Endothelial cell of umbilical vein (primary cell): ENCODE results near the gene KPNB1. TPM values are rescaled to one million over a fixed set of nuclear protein-coding genes. Genes with fewer than 3 reads are reported as not detected.

ENCODE experiments used
- BruUV-seq: library from RNA; stranded (reverse); fragments of 400-500 nt; replicated peaks from 2 replicates; lab custom pipeline; 2021; lab: Mats Ljungman, UMichigan
- CTCF ChIA-PET: fragments of 300-600, 350-600 bp; sonication (Branson Sonifier 250); formaldehyde crosslinking; loops from one replicate; lab custom pipeline; 2021; ENCODE audit warnings: antibody characterized with exemption, inconsistent platforms; lab: Charles Lee
- POLR2A ChIA-PET: fragments of 300-600, 350-600 bp; sonication (Branson Sonifier 250); formaldehyde crosslinking; loops from one replicate; lab custom pipeline; 2021; ENCODE audit warnings: antibody characterized with exemption, inconsistent platforms; lab: Charles Lee
- DNase-seq: peaks from one replicate; pipeline ENCODE4 v3.0.0-alpha.2; 2011; ENCODE audit warnings: low read depth, low spot score
- FAIRE-seq: peaks from 2 replicates; lab custom pipeline; 2011; peaks lifted over from hg19 to GRCh38; lab: Jason Lieb, UNC
- H2AFZ ChIP-seq: 2 replicates; pipeline ENCODE4 v1.6.0; 2012; ENCODE audit warnings: low read depth, low read length, control low read depth, inconsistent platforms
- H3K27ac ChIP-seq: 2 replicates; pipeline ENCODE4 v1.5.1; 2011; ENCODE audit warnings: low read depth, mild to moderate bottlenecking, control low read depth, low read length, moderate library complexity; ENCODE audit not compliant: insufficient read depth
- H3K27me3 ChIP-seq, 2 experiments: 2 replicates each; pipeline versions ENCODE4 v1.6.0 to v1.6.1; 2011; ENCODE audit warnings: low read length in 2 of 2, mixed read lengths in 1 of 2; ENCODE audit not compliant: control insufficient read depth in 2 of 2, insufficient read depth in 2 of 2
- H3K36me3 ChIP-seq, 2 experiments: 2 replicates in 1 of 2; 3 replicates in 1 of 2; pipeline ENCODE4 v1.5.1; 2011; ENCODE audit warnings: low read length in 2 of 2, mild to moderate bottlenecking in 1 of 2, moderate library complexity in 1 of 2; ENCODE audit not compliant: control insufficient read depth in 2 of 2, insufficient read depth in 2 of 2; ENCODE audit errors: extremely low read depth in 1 of 2
- H3K4me1 ChIP-seq: 3 replicates; pipeline ENCODE4 v1.5.1; 2011; ENCODE audit warnings: mild to moderate bottlenecking, low read length; ENCODE audit not compliant: control insufficient read depth, insufficient read depth; ENCODE audit errors: extremely low read depth
- H3K4me2 ChIP-seq: 2 replicates; pipeline ENCODE4 v1.6.1; 2011; ENCODE audit warnings: low read length, control low read depth, mixed read lengths; ENCODE audit not compliant: insufficient read depth
- H3K4me3 ChIP-seq, 3 experiments: fragments of 200-600 bp in 1 of 3; sonication (generic), shearing (Covaris generic) in 1 of 3; replicated peaks in 1 of 3; 2 replicates each; pipeline ENCODE4 v1.5.1; 2011 to 2016; ENCODE audit warnings: control low read depth in 3 of 3, low read length in 3 of 3, mild to moderate bottlenecking in 2 of 3, inconsistent platforms in 1 of 3, low read depth in 1 of 3, moderate library complexity in 1 of 3; ENCODE audit not compliant: insufficient read depth in 1 of 3
- H3K79me2 ChIP-seq: 2 replicates; pipeline ENCODE4 v1.6.0; 2012; ENCODE audit warnings: low read length, inconsistent platforms; ENCODE audit not compliant: control insufficient read depth, insufficient read depth
- H3K9ac ChIP-seq: replicated peaks from 2 replicates; pipeline ENCODE3; 2011; ENCODE audit warnings: low read length, control low read depth; ENCODE audit not compliant: insufficient read depth; ENCODE audit errors: extremely low read depth
- H3K9me1 ChIP-seq: replicated peaks from 3 replicates; pipeline ENCODE4 v1.6.0; 2011; ENCODE audit warnings: mild to moderate bottlenecking, low read length; ENCODE audit not compliant: control insufficient read depth, insufficient read depth; ENCODE audit errors: extremely low read depth
- H3K9me3 ChIP-seq: replicated peaks from 2 replicates; pipeline ENCODE4 v1.5.1; 2012; ENCODE audit warnings: low read length, inconsistent platforms; ENCODE audit not compliant: control insufficient read depth, insufficient read depth
- H4K20me1 ChIP-seq: replicated peaks from 2 replicates; pipeline ENCODE3; 2011; ENCODE audit warnings: mild to moderate bottlenecking, low read length; ENCODE audit not compliant: control insufficient read depth, insufficient read depth; ENCODE audit errors: extremely low read depth
- CTCF ChIP-seq, 2 donors: IDR thresholded peaks; 1 replicate in 1 of 2; 2 replicates in 1 of 2; pipeline ENCODE4 v1.5.1; 2011; ENCODE audit warnings: low read length in 2 of 2, mild to moderate bottlenecking in 2 of 2, moderate library complexity in 2 of 2, control low read depth in 1 of 2, inconsistent platforms in 1 of 2, low read depth in 1 of 2; ENCODE audit not compliant: insufficient read depth in 1 of 2; ENCODE audit errors: extremely low read depth in 1 of 2
- EZH2 ChIP-seq: IDR thresholded peaks from 2 replicates; pipeline ENCODE4 v1.6.1; 2012; ENCODE audit warnings: borderline replicate concordance, low read depth, mild to moderate bottlenecking, moderate library complexity, low read length, inconsistent platforms; ENCODE audit not compliant: severe bottlenecking
- FOS ChIP-seq: IDR thresholded peaks from 2 replicates; pipeline ENCODE4 v1.6.1; 2011; ENCODE audit warnings: mild to moderate bottlenecking, low read length, moderate library complexity, borderline replicate concordance; ENCODE audit not compliant: insufficient read depth
- GATA2 ChIP-seq: IDR thresholded peaks from 2 replicates; pipeline ENCODE4 v1.7.0; 2011; ENCODE audit warnings: low read depth, mild to moderate bottlenecking, moderate library complexity, mixed read lengths, low read length; ENCODE audit not compliant: insufficient read length, insufficient read depth
- JUN ChIP-seq: IDR thresholded peaks from 2 replicates; pipeline ENCODE4 v1.6.1; 2011; ENCODE audit warnings: borderline replicate concordance, low read depth; ENCODE audit not compliant: insufficient read length, insufficient read depth
- MAX ChIP-seq: IDR thresholded peaks from 2 replicates; pipeline ENCODE4 v1.6.1; 2011; ENCODE audit not compliant: insufficient read depth, insufficient read length
- POLR2A ChIP-seq: IDR thresholded peaks from 2 replicates; pipeline ENCODE4 v1.6.1; 2012; ENCODE audit warnings: low read depth, mild to moderate bottlenecking, control low read depth, low read length
- POLR2AphosphoS5 ChIP-seq: IDR thresholded peaks from 2 replicates; pipeline ENCODE4 v1.6.1; 2012; ENCODE audit warnings: low read depth, mild to moderate bottlenecking, control low read depth, low read length, moderate library complexity; ENCODE audit not compliant: insufficient read depth
- dilution Hi-C: fragments of 300-500 bp; cut with MboI; formaldehyde crosslinking; loops from one replicate; pipeline ENCODE4 v1.15.0; 2019; ENCODE audit warnings: low sequenced_read_pairs; ENCODE audit not compliant: extremely low pct_ligation_motif_present
- intact Hi-C: fragments of 100-400 bp; cut with micrococcal nuclease; formaldehyde crosslinking; loops from one replicate; pipeline ENCODE4 v1.10.0; 2022
- polyA plus RNA-seq, 4 experiments: library from polyadenylated mRNA; depleted of rRNA in 3 of 4; stranded (reverse) in 3 of 4; unstranded in 1 of 4; fragments of >200 nt; gene quantifications; 2 replicates each; pipeline versions ENCODE4 v1.2.1 to v1.2.3, GENCODE V29; 2011 to 2012; ENCODE audit warnings: missing spikeins in 1 of 4
- total RNA-seq: library from RNA; stranded (reverse); gene quantifications from 2 replicates; pipeline ENCODE4 v1.2.3, GENCODE V29; 2021

The KPNB1 gene
- total and polyA plus RNA-seq, 2 donors (not counting 3 experiments of a cell fraction or from before 2014, with no cell fraction given): 119 to 495 TPM

GRCh38 chr17:47724705-47725104 lies 75.0 kb downstream of the KPNB1 start:
- POLR2A ChIA-PET: no interaction called here
- Histone ChIP-seq H3K27me3 (peaks cover 24 to 25% of the 10 kb centered on the region in 2 experiments), H3K36me3 (no peaks in the 10 kb centered on the region), H3K9me3 (no peaks in the 10 kb centered on the region), H3K27ac (no peak overlapping the region), H3K9me1 (no peaks in the 10 kb centered on the region), H4K20me1 (no peaks in the 10 kb centered on the region), H3K4me3 (no peak overlapping the region), H3K9ac (no peak overlapping the region), H3K4me2 (no peak overlapping the region), H2AFZ (no peak overlapping the region), H3K4me1 (no peaks in the 10 kb centered on the region), H3K79me2 (no peaks in the 10 kb centered on the region)
- TF ChIP-seq JUN (no peak), MAX (no peak), CTCF (IDR thresholded peaks at IDR 0.05; ENCODE audit: extremely low read depth in 1 of 2, insufficient read depth in 1 of 2, low read depth in 1 of 2, low read length in 2 of 2) (no peak), GATA2 (no peak), FOS (no peak), POLR2A (no peak), POLR2AphosphoS5 (no peak), EZH2 (no peak)
- dilution Hi-C loops (no loop called here), intact Hi-C loops (no loop called here)
- no peak for DNase-seq
- no peak for FAIRE-seq
- CTCF ChIA-PET: no interaction called here
- BruUV-seq: no TSS peak
